Measurements from ENCODE around the gene CEP350. TPM values are rescaled to one million over a fixed set of nuclear protein-coding genes. Genes with fewer than 3 reads are reported as not detected.

CEP350 gene
- total RNA-seq, 1 experiment from 2014 or later, result 27.6 TPM

GRCh38 chr1:180135535-180135934, 180.9 kb downstream of the CEP350 start:
- H3K79me2 ChIP-seq (ENCODE audit: insufficient read depth, low read length), result no peaks in the 10 kb centered on the region
- no peaks in the 10 kb centered on the region for H3K36me3 ChIP-seq (ENCODE audit: control insufficient read depth in 1 of 2, insufficient read depth in 2 of 2, low read length in 2 of 2)
- H3K9me3 ChIP-seq (ENCODE audit: control insufficient read depth in 1 of 2, insufficient read depth in 1 of 2, low read depth in 1 of 2, low read length in 2 of 2), result no peaks in the 10 kb centered on the region
- intact Hi-C loops (cut with micrococcal nuclease), result no loop called here
- ATAC-seq (no peak), DNase-seq (ENCODE audit: low read depth, low spot score) (no peak)
- H3K27me3 ChIP-seq (ENCODE audit: insufficient read depth, low read length), result no peaks in the 10 kb centered on the region
- ChIA-PET RAD21 (ENCODE audit: low non-redundant PET in 1 of 2, low total read pairs in 2 of 2, uncharacterized antibody in 2 of 2, unreplicated experiment in 2 of 2) (no interaction called here), POLR2A (no interaction called here), CTCF (no interaction called here)
- BruUV-seq (replicated peaks), result no TSS peak
- H3K4me2 ChIP-seq (ENCODE audit: low read length), result no peak overlapping the region
- H3K9me2 ChIP-seq (ENCODE audit: insufficient read depth), result no peaks in the 10 kb centered on the region
- H4K20me1 ChIP-seq (ENCODE audit: insufficient read depth), result no peaks in the 10 kb centered on the region
- H3K27ac ChIP-seq (ENCODE audit: low read depth, low read length), result no peak overlapping the region
- no peak overlapping the region for H2AFZ ChIP-seq (ENCODE audit: low read depth, low read length, poor library complexity, severe bottlenecking)
- peaks cover 0 to 12% of the 10 kb centered on the region in 2 experiments; a peak in 2 of 4 replicates for H3K4me1 ChIP-seq (ENCODE audit: control insufficient read depth in 1 of 2, insufficient read depth in 2 of 2, low read length in 2 of 2)
- no peak for TF ChIP-seq TCF7L2 (IDR thresholded peaks at IDR 0.05; ENCODE audit: borderline replicate concordance, extremely low read depth, insufficient read depth, insufficient read length)
- TF ChIP-seq SIN3A (IDR thresholded peaks at IDR 0.05; ENCODE audit: low read depth), result no peak
- no peak for TF ChIP-seq POLR2A (IDR thresholded peaks at IDR 0.05; ENCODE audit: borderline replicate concordance, extremely low read depth, insufficient read depth, insufficient read length)
- no peak for TF ChIP-seq JUND (IDR thresholded peaks at IDR 0.05)
- TF ChIP-seq ELF1 (IDR thresholded peaks at IDR 0.05; ENCODE audit: borderline replicate concordance, low read depth), result no peak
- no peak for TF ChIP-seq YY1 (IDR thresholded peaks at IDR 0.05; ENCODE audit: extremely low read depth, insufficient replicate concordance, low read depth, low read length)
- no peak for TF ChIP-seq ZNF274 (IDR thresholded peaks at IDR 0.05; ENCODE audit: low read depth, low read length)
- TF ChIP-seq ZFX (IDR thresholded peaks at IDR 0.05), result no peak
- no peak for TF ChIP-seq REST (IDR thresholded peaks at IDR 0.05; ENCODE audit: low read depth)
- TF ChIP-seq CEBPB (IDR thresholded peaks at IDR 0.05; ENCODE audit: low read depth), result no peak
- no peak for TF ChIP-seq RAD21 (IDR thresholded peaks at IDR 0.05; ENCODE audit: low read depth)
- TF ChIP-seq FOSL1 (IDR thresholded peaks at IDR 0.05; ENCODE audit: low read depth), result no peak
- TF ChIP-seq POLR2AphosphoS5 (IDR thresholded peaks at IDR 0.05; ENCODE audit: low read depth, low read length), result no peak
- no peak for TF ChIP-seq EZH2 (IDR thresholded peaks at IDR 0.05)
- no peak for TF ChIP-seq ZBTB33 (IDR thresholded peaks at IDR 0.05; ENCODE audit: extremely low read depth, insufficient replicate concordance, low read length)
- no peak for TF ChIP-seq CBX3 (IDR thresholded peaks at IDR 0.05; ENCODE audit: low read depth)
- TF ChIP-seq MAX (IDR thresholded peaks at IDR 0.05), result no peak
- TF ChIP-seq CTCF (IDR thresholded peaks at IDR 0.05 in 2 of 3, conservative IDR thresholded peaks at IDR 0.05 in 1 of 3; ENCODE audit: borderline replicate concordance in 1 of 3, insufficient read depth in 1 of 3, low read depth in 2 of 3, low read length in 2 of 3), result no peak
- no peak for TF ChIP-seq SP1 (IDR thresholded peaks at IDR 0.05; ENCODE audit: low read depth)
- no peak overlapping the region for H3K9ac ChIP-seq (ENCODE audit: low read length)
- no peak overlapping the region for H3K4me3 ChIP-seq (replicated peaks in 1 of 2; ENCODE audit: low read depth in 1 of 2, low read length in 2 of 2)

All from HCT116 (cell line).